ENCODE measurements around the gene TCF25.

DNA sequence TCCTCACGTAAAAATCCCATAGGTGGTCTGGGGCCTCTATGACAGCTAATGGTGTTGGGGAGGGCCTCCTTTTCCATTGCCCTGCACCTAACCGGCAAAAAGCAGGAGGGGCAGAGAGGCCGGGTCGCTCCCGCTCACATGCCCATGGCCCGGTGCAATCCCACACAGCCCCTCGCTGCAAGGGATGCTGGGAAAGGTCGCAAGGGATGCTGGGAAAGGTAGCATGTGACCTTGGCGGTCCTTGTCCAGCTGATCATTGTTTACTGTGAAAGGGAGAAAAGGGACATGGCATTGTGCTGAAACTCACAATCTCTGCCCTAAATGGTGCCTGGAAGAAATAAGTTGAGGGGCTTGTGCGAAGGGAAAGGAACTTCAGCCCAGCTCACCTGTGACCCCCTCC, 85.2 kb downstream of the TCF25 start:
- TF ChIP-seq POLR2A (IDR thresholded peaks at IDR 0.05) = no peak
- TF ChIP-seq, protein P1, sequence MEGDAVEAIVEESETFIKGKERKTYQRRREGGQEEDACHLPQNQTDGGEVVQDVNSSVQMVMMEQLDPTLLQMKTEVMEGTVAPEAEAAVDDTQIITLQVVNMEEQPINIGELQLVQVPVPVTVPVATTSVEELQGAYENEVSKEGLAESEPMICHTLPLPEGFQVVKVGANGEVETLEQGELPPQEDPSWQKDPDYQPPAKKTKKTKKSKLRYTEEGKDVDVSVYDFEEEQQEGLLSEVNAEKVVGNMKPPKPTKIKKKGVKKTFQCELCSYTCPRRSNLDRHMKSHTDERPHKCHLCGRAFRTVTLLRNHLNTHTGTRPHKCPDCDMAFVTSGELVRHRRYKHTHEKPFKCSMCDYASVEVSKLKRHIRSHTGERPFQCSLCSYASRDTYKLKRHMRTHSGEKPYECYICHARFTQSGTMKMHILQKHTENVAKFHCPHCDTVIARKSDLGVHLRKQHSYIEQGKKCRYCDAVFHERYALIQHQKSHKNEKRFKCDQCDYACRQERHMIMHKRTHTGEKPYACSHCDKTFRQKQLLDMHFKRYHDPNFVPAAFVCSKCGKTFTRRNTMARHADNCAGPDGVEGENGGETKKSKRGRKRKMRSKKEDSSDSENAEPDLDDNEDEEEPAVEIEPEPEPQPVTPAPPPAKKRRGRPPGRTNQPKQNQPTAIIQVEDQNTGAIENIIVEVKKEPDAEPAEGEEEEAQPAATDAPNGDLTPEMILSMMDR (IDR thresholded peaks at IDR 0.05) = no peak
